ENCODE measurements around the gene ITGB4.

DNA sequence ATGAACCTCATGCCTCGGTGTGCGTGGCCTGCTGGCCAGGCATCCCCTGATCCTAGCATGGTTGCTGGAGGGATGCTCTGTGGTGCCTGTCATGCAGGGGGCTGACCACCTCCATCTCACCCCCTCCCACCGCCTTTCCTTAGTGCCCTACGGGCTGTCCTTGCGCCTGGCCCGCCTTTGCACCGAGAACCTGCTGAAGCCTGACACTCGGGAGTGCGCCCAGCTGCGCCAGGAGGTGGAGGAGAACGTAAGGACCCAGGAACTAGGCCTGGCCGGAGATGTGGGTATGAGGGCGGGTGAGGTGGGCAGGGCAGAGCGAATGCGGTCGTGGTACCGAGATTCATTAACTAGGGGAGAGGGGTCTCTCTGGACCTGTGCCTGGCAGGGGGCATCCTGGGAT is 19.0 kb downstream of the ITGB4 start:
- TF ChIP-seq, protein P1, sequence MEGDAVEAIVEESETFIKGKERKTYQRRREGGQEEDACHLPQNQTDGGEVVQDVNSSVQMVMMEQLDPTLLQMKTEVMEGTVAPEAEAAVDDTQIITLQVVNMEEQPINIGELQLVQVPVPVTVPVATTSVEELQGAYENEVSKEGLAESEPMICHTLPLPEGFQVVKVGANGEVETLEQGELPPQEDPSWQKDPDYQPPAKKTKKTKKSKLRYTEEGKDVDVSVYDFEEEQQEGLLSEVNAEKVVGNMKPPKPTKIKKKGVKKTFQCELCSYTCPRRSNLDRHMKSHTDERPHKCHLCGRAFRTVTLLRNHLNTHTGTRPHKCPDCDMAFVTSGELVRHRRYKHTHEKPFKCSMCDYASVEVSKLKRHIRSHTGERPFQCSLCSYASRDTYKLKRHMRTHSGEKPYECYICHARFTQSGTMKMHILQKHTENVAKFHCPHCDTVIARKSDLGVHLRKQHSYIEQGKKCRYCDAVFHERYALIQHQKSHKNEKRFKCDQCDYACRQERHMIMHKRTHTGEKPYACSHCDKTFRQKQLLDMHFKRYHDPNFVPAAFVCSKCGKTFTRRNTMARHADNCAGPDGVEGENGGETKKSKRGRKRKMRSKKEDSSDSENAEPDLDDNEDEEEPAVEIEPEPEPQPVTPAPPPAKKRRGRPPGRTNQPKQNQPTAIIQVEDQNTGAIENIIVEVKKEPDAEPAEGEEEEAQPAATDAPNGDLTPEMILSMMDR (IDR thresholded peaks at IDR 0.05; ENCODE audit: extremely low read depth in 1 of 2, insufficient read depth in 1 of 2, low read depth in 1 of 2, low read length in 2 of 2) = no peak
- no peak for TF ChIP-seq POLR2AphosphoS5 (IDR thresholded peaks at IDR 0.05; ENCODE audit: insufficient read depth, low read depth, low read length)
- TF ChIP-seq JUN (IDR thresholded peaks at IDR 0.05; ENCODE audit: borderline replicate concordance, insufficient read depth, insufficient read length, low read depth) = no peak
- TF ChIP-seq, protein P2, sequence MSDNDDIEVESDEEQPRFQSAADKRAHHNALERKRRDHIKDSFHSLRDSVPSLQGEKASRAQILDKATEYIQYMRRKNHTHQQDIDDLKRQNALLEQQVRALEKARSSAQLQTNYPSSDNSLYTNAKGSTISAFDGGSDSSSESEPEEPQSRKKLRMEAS (IDR thresholded peaks at IDR 0.05; ENCODE audit: insufficient read depth, insufficient read length) = no peak
- TF ChIP-seq EZH2 (IDR thresholded peaks at IDR 0.05; ENCODE audit: borderline replicate concordance, low read depth, low read length, severe bottlenecking) = no peak
- no peak for TF ChIP-seq MYC (IDR thresholded peaks at IDR 0.05; ENCODE audit: low read depth, low read length)
- TF ChIP-seq POLR2A (IDR thresholded peaks at IDR 0.05; ENCODE audit: low read depth, low read length) = no peak
